ENCODE results near the gene LACRT. TPM values are rescaled to one million over a fixed set of nuclear protein-coding genes. Genes with fewer than 3 reads are reported as not detected.

The LACRT gene
- total RNA-seq, 3 donors from 2014 or later = not detected

GRCh38 chr12:54589964-54590363 lies 44.7 kb downstream of the LACRT start:
- Histone ChIP-seq H3K4me1 (peaks cover 0 to 4% of the 10 kb centered on the region in 2 donors), H3K36me3 (no peaks in the 10 kb centered on the region), H3K27me3 (no peaks in the 10 kb centered on the region), H3K27ac (no peak overlapping the region), H3K4me3 (no peak overlapping the region), H3K9me3 (no peaks in the 10 kb centered on the region)
- intact Hi-C loops (cut with DNase I; ENCODE audit: low total_unique reads) = no loop called here
- TF ChIP-seq POLR2AphosphoS5 (IDR thresholded peaks at IDR 0.05) (no peak), POLR2A (IDR thresholded peaks at IDR 0.05) (no peak), CTCF (IDR thresholded peaks at IDR 0.05) (no peak)
- DNase-seq (ENCODE audit: low spot score in 2 of 2) = no peak

DNA sequence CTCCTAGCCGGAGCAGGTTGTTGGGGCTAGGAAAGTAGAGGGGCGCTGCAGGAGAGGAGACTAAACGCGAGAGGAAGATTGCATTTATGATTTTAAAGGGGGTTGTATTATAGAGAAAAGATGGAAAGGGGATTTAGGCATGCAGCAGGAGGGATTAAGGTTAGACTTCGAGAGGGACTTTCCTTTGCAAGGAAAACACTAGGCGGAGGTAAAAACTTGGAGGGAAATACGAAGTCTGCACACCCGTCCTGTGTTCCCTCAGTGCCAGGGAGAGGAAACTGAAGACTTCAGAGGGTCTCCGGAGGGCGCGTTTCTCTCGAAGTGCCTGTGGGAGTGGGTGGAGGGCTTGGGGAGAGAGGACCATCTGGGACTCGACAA lies 45.8 kb downstream of the LACRT start:
- intact Hi-C loops (cut with DNase I; ENCODE audit: low total_unique reads) = no loop called here
- no peak for DNase-seq (ENCODE audit: low spot score in 2 of 2)
- TF ChIP-seq POLR2AphosphoS5 (IDR thresholded peaks at IDR 0.05) (no peak), CTCF (IDR thresholded peaks at IDR 0.05) (no peak), POLR2A (IDR thresholded peaks at IDR 0.05) (no peak)
- no peaks in the 10 kb centered on the region for H3K9me3 ChIP-seq
- no peak overlapping the region for H3K27ac ChIP-seq
- H3K36me3 ChIP-seq = no peaks in the 10 kb centered on the region
- H3K4me3 ChIP-seq = peak overlapping the region; percentile 42 to 71 (median 60)
- H3K27me3 ChIP-seq = no peaks in the 10 kb centered on the region
- peaks cover 0 to 4% of the 10 kb centered on the region in 2 donors for H3K4me1 ChIP-seq

- no peak within 1 kb of the TSS for H3K27ac ChIP-seq
- intact Hi-C loops (cut with DNase I; ENCODE audit: low total_unique reads) = no loop called here
- no peak for TF ChIP-seq POLR2AphosphoS5 (IDR thresholded peaks at IDR 0.05)
- no peak for TF ChIP-seq POLR2A (IDR thresholded peaks at IDR 0.05)
- no peak for TF ChIP-seq CTCF (IDR thresholded peaks at IDR 0.05)
- H3K4me3 ChIP-seq = peak within 1 kb of the TSS; percentile 42 to 71 (median 60)
- no peak for DNase-seq (ENCODE audit: low spot score in 2 of 2)
- H3K9me3 ChIP-seq = no peaks in the 10 kb centered on the region
- H3K27me3 ChIP-seq = no peaks in the 10 kb centered on the region
- no peaks in the 10 kb centered on the region for H3K36me3 ChIP-seq
- peaks cover 0 to 4% of the 10 kb centered on the region in 2 donors for H3K4me1 ChIP-seq
These were observed 46.4 kb downstream of the LACRT start, which contains the start of gene PPP1R1A for GRCh38 chr12:54588110-54588889. PPP1R1A (minus strand) TSS chr12:54588659; CDS start chr12:54588488, 171 bp downstream.

- intact Hi-C loops (cut with DNase I; ENCODE audit: low total_unique reads) = no loop called here
- no peaks in the 10 kb centered on the region for H3K9me3 ChIP-seq
- no peaks in the 10 kb centered on the region for H3K36me3 ChIP-seq
- H3K4me3 ChIP-seq = peak overlapping the region; percentile 42 to 71 (median 60)
- DNase-seq (ENCODE audit: low spot score in 2 of 2) = no peak
- H3K4me1 ChIP-seq = peaks cover 0 to 4% of the 10 kb centered on the region in 2 donors
- H3K27me3 ChIP-seq = no peaks in the 10 kb centered on the region
- H3K27ac ChIP-seq = no peak overlapping the region
- no peak for TF ChIP-seq POLR2A (IDR thresholded peaks at IDR 0.05)
- no peak for TF ChIP-seq POLR2AphosphoS5 (IDR thresholded peaks at IDR 0.05)
- no peak for TF ChIP-seq CTCF (IDR thresholded peaks at IDR 0.05)
These were observed 47.3 kb downstream of the LACRT start for GRCh38 chr12:54587315-54587873.

DNA sequence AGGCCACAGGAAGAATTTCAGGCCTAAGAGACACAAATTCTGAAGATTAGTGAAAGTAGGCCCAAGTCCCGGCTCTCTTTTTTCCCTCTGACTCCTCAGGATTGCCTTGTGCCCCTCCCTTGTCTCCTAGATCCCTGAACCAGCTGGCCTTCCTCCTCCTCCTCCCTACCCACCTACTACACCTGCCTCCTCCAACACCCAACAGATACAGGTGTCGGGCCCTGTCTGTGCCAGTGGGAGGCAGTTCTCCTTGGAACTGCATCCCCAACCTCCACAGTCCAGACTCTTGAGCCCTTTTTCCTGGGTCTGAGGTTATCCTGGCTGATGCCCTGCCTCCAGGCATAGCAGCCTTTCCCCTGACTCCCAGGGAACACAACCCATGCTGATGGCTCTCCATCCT lies 48.1 kb downstream of the LACRT start:
- Histone ChIP-seq H3K36me3 (no peaks in the 10 kb centered on the region), H3K9me3 (no peaks in the 10 kb centered on the region), H3K4me1 (peaks cover 0 to 4% of the 10 kb centered on the region in 2 donors), H3K27me3 (no peaks in the 10 kb centered on the region), H3K27ac (no peak overlapping the region), H3K4me3 (no peak overlapping the region)
- TF ChIP-seq POLR2AphosphoS5 (IDR thresholded peaks at IDR 0.05) (no peak), CTCF (IDR thresholded peaks at IDR 0.05) (no peak), POLR2A (IDR thresholded peaks at IDR 0.05) (no peak)
- intact Hi-C loops (cut with DNase I; ENCODE audit: low total_unique reads) = no loop called here
- no peak for DNase-seq (ENCODE audit: low spot score in 2 of 2)

Data from breast epithelium (tissue), 4 donors.